Left ventricle myocardium superior (tissue), 1 donor: ENCODE data around the gene VAMP2. TPM values are rescaled to one million over a fixed set of nuclear protein-coding genes. Genes with fewer than 3 reads are reported as not detected.
"Not testable (repeated sequence)": the region's sequence is repeated elsewhere in the genome, so short reads cannot be mapped to it uniquely, and the experiment has no call there.

ENCODE experiments used
- ATAC-seq: fragments of 200-7000 bp; cut with Tn5 transposase; one replicate; pipeline ENCODE4 v1.9.1; 2020; ENCODE audit warnings: mild to moderate bottlenecking, moderate library complexity
- DNase-seq: peaks from one replicate; pipeline ENCODE4 v3.0.0-alpha.2; 2020
- intact Hi-C: fragments of 100-400 bp; cut with micrococcal nuclease; formaldehyde crosslinking; loops from one replicate; pipeline ENCODE4 v1.11.0; 2022
- total RNA-seq: library from RNA; stranded (reverse); fragmentation: NEBNext Ultra II Directional; extraction: Animal tissue kit (Norgen Biotek cat#: 25700); gene quantifications from one replicate; pipeline ENCODE4 v1.2.1, GENCODE V29; 2021
- donor health status: DM: no; HTN: yes; CAD: no; lungs with severe emphysema.

The VAMP2 gene
- total RNA-seq, 1 donor from 2014 or later, result 62.3 TPM

DNA sequence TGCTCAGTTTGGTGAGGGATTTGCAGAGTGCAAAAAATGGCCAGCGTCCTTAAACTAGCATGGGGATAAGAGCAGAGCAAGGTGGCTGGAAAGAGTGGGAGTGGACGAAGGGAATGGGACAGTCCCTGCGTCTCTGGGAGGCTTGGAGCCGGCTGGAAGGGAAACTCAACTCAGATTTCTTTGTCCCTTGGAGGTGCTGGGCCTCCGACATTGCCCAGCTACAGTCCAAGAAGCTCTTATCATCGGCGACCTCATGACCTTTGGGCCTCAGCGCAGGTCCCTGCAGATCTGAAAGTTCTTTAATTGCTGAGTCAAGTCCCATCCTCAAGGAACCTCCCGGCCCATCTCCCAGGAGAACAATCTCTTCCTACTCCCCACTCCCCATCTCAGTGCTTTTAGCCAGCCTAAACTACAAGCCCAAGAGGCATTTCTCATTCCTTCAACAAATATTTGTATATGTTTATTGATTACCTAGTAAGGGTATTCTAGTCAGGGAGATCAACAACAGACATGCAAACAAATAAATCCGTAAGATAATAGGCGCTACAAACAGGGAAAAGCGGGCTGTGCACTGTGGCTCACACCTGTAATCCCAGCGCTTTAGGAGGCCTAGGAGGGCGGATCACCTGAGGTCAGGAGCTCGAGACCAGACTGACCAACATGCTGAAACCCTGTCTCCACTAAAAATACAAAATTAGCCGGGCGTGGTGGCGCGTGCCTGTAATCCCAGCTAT, 14.4 kb upstream of the VAMP2 start:
- ATAC-seq, result no peak
- intact Hi-C loops, result no loop called here
- DNase-seq, result no peak

DNA sequence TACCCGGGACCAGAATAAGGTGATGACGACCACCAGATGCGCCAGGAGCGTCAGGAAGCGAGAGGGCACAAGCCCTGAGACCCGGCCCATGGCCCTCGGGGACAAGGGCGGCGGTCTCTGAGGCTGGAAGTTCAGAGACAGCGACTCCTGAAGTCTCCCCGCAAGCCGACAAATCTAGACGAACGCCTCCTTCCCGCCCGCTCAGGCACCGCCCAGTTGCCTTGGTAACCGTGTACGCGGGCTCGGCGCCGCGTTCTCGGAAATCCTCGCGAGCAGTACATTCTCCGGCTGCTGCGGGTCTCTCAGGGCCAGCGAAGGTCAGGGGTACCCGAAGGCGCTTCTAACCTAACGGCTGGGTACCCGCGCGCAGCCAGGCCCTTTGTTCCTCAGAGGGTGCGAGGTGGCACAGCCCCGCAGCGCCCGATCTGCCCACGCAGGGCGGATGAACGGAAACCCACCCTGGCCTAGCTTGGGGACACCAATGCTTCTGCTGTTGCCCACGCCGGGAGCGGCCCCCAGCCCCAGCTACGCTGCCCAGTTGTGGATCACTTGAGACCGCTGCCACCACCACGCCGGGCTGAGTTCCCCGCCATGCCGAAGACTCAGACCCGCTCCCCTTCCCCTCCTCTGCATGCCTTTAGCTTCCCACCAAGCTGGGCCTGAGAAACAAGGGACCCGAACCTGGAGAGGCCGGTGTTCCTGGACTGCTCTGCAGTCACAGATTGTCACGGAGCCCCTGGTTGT, 13.6 kb upstream of the VAMP2 start, which contains the start of gene TMEM107:
TSS of gene TMEM107 (minus strand) at position 184 of the 744 bp plus-strand sequence. CDS start at position 90, 94 bp downstream.
- ATAC-seq (peak; percentile 75), DNase-seq (peak; percentile 93)
- intact Hi-C loops, result no loop called here

DNA sequence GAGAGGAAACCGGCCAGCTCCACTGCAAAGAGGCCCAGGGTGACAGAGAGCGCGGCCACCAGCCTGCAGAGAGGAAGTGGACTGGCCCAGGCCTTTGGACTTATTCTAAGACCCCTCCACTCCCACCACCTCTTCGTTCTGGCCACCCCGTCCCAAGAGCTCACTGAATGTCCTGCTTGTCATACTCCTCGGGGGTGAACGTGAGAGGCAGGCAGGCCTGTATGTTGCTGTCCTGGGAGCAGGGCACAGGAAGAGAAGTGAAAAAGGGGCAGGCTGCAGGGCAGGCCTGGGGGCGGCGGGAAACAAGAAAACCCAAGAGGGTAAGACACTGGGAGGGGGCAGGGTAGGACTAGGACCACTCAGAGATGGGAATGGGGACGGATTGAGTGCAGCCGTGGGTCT, 13.0 kb upstream of the VAMP2 start:
- intact Hi-C loops, result no loop called here
- peak; percentile 4 for ATAC-seq
- DNase-seq, result no peak

DNA sequence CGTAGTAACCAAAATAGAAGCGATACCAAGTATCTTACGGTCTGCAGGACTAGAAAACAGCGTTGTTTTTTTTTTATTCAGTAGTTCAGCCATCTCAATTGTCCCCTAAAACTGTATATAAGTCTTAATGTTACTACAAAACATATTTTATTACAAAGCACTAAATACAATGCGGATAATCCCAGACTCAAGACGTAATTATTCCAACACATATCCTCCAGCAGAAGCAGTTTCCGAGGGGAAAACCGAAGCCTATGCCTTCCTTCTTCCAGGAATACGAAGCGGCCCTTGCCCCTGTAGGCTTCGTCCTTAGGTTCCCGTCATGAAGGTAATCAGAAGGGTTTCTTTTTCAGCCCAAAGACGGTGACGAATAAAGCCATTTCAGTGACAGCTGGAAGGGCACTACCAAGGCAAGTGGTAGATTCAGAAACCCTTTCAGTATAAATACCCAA, 11.1 kb upstream of the VAMP2 start:
- ATAC-seq, result no peak
- no peak for DNase-seq
- intact Hi-C loops, result no loop called here

DNA sequence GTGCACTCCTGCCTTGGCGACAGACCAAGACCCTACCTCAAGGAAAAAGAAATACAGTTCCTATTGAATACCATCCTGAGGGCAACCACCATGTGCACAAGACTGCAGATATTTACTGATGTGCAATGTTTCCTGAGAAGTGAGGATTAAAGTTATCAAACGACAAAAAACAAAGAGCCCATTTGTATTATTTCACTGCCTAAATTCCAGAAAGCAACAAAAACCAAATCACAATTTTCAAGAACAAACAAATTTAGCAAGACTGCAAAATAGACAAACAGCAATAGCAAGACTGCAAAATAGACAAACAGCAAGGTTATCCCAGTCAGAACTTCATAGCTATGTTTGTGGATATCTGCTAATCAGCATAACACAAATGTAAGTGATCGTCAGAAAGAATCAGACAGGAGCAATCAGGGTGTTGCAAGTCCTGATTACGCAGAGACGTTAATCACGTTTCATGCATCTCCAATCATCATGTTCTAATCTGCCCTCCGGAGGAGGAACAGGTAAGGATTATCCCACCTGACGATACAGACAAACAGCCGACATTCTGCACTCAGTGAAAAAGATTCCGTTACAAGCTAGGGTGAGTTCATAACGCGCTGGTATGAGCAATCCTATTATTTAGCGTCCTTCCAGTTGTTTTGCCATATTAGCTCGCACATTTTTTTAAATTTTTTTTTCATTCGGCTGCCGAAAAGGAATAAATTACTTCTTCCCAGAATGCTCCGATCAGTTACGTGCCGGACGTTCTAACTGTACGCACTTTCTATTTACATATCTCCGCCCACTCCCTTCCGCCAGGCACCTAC, 10.5 kb upstream of the VAMP2 start:
- ATAC-seq (peak; percentile 88), DNase-seq (peak; percentile 72)

DNA sequence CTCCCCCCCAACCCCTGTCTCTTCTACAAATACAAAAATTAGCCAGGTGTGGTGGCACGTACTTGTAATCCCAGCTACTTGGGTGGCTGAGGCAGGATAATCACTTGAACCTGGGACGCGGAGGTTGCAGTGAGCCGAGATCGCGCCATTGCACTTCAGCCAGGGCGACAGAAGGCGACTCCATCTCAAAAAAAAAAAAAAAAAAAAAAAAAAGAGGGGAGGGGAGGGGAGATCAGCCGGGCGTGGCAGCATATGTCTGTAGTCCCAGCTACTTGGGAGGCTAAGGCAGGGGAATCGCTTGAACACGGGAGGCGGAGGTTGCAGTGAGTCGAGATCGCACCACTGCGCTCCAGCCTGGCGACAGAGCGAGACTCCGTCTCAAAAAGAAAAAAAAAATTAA, 7.4 kb upstream of the VAMP2 start:
- ATAC-seq, DNase-seq, intact Hi-C loops: not testable (repeated sequence)

More for the DNA sequence above, 10.5 kb upstream of the VAMP2 start:
- intact Hi-C loops, result no loop called here

DNA sequence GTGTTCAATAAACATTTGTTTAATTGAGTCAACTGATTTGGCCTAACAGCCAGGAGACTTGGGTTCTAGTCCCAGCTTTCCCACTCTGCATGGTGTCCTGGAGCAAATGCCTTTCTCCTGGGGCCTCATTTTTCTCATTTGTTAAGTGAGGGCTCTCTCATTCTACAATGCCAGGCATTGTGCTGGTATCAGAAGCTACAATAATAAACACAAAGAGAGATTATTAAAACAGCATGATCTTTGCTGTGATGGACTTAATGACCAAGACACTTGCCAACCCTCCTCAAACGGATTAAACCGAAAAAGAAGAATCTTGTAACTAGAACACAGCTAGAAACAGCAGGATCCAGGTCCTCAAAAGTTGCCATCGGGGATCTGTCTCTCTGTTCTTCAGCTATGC, 4.8 kb upstream of the VAMP2 start:
- intact Hi-C loops, result no loop called here
- ATAC-seq (no peak), DNase-seq (no peak)

DNA sequence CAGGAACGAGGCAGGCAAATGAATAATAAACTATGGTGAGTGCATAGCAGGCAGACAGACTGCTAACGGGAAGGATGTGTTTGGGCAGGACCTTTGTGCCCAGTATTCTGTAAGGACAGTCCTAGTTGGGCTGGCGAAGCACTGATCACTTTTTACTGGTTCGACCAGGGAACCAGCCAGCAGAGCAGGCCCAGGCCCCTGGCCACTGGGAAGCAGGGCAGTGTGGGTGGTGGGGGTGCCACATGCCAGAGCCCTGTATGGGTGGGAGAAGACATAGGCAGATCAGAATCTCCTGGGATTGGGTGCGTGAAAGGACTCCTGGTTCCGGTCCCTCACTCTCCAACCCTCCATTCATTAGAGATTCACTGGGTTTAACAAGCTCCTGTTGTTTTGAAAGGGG, 4.0 kb upstream of the VAMP2 start:
- ATAC-seq, result no peak
- DNase-seq, result no peak
- intact Hi-C loops, result no loop called here

DNA sequence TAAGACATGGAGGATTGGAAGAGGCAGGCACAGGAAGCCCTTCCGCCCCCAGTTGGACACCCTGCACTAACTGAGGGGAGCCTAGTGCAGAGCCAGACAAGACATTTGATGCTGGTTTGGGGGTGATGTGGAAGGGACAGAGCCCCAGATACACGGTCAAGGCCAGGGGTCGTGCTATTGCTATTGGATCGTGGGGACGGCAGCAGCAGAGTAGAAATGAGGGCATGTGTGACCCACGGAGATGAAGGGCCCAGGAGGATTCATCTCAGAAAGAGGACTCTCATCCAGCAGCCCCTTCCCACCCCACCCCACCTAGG, 2.0 kb upstream of the VAMP2 start:
- ATAC-seq (no peak), DNase-seq (no peak)
- intact Hi-C loops, result no loop called here

DNA sequence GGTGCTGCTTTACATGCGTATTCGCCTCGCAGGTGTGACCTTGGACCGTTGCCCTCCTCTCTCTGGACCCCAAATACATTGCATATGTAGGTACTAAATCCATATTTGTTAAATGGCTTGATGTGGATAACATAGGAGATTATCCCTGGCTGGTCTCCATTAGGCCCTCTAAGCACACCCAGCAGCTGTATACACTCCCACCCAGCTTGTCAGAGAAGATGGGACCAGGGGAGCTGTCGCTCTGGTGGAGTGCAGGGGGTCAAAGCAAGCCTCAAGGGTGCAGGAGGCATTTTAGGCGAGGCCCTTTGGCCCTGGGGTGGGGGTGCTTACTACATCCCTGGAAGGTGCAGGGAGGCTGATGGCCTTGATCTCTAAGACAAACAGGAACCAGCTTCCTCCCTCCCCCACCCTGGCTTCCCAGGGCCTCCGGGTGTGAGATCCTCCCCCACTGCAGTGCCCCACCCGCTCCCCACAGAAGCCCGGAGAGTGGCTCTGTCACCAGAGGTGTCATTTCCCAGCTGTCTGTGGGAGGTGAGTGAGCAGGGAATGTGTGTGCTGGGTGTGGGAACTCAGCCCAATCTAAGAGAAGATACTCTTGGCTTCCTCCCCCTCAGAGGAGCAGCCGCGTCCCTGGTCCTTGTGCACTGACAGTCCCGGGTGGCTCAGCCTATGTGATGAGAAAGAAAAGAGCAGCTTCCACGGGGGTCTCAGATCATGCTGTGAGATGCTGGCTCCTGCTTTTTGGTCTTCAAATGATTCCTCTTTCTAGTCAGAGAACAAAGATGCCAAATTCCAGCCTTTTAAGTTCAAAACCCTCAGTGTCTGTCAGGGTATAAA, 1.4 kb upstream of the VAMP2 start:
- DNase-seq (peak; percentile 87), ATAC-seq (peak; percentile 85)
- intact Hi-C loops, result no loop called here

DNA sequence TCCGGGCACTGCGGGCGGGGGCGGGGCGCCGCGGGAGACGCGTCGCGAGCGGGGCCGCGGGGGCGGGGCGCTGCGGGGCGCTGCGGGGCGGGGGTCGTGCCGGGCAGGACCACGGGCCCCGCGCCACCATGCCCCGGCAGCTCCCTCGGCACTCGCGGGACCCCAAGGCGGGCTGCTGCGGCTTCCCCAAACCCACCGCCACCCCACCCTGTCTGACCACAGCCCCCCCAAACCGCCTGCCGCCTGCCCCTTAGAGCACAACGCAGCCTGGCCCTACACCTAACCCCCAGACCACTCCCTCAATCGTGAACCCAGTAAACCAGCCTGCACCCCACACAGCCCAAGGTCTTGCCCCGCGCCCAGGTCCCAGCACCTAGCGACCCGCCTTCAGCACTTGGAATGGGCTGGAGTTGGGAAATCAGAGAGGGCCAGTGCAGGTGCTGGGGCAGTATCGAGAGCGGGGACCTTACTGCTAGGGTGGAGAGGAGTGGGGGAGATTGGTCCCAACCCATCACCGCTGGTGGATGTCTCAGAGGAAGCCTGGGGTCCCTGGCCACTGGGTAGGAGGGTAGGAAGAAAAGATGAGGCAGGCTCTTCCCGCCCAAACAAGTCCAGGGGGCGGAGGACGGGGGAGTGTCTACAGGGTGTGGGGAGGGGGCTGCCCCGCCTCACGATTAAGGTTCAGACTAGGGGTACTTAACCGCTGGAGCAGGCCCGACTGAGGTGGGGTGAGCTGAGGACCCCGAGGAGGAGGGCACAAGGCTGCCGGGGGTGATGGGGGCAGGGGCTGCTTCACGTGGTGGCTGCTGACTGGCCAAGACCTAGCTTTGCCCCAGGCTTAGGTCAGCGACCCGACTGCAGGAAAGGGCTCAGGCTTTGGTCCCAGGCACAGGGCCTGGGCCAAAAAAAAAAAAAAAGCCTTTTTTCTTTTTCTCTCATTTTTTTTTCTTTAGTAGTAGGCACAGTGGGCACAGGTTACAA, 539 bp upstream of the VAMP2 start:
- DNase-seq, result no peak
- intact Hi-C loops, result no loop called here

DNA sequence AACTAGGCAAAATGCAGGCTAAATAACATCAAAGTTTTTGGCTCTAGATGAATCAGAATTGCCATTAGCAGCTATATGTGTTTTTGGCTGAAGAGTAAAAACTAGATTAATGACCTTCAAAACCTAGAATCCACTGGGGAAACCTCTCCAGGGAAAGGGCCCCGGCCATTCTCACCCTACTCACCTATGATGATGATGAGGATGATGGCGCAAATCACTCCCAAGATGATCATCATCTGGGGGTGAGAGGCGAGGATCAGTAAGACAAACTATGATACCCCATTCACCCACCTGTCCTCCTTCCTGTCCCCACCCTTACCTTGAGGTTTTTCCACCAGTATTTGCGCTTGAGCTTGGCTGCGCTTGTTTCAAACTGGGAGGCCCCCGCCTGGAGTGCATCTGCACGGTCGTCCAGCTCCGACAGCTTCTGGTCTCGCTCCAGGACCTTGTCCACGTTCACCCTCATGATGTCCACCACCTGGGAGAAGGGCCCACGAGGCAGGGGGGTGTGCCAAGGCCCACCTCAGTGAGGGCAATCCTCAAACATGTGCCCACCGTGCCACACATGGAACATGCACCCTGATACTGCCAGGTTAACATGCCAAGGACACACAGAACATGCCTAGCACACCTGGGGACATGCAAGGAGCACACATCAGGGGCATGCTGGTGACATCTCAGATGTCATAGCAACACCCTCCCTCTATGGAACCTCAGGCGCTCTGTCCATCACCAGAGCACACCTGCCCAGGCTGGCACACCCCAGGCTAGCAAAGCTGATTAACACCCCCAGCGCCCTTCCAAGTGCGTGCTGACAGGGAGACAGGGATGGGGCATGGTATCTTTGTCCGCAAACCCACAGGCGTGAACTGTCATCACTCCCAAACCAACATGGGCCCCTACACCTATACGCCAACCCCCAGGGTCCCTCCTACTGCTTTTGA, 1.2 kb downstream of the VAMP2 start:
- intact Hi-C loops, result no loop called here
- DNase-seq, result no peak
- ATAC-seq, result no peak

More for the DNA sequence above, 539 bp upstream of the VAMP2 start:
- peak; percentile 8 for ATAC-seq

DNA sequence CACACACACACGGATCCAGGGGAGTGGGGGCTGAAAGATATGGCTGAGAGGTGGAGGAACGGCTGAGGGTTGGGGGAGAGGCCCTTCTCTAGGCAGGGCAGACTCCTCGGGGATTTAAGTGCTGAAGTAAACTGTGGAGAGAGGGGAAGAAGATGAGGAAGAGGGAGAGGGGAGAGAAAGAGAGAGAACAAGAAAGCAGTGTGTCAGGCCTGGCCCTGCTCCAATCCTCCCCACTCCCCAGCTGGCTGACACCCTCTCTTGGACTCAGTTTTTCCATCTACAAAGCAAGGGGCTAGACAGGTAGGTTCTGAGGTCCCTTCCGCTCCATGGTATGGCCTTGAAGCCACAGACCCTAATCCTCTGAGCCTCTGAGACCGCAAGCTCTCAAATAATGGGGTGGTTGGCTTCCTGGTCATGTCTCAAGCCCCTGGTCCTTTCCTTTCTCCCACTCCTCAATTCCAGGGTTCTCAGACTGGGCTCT, 2.0 kb downstream of the VAMP2 start:
- DNase-seq (peak; percentile 27), ATAC-seq (no peak)
- intact Hi-C loops, result no loop called here

DNA sequence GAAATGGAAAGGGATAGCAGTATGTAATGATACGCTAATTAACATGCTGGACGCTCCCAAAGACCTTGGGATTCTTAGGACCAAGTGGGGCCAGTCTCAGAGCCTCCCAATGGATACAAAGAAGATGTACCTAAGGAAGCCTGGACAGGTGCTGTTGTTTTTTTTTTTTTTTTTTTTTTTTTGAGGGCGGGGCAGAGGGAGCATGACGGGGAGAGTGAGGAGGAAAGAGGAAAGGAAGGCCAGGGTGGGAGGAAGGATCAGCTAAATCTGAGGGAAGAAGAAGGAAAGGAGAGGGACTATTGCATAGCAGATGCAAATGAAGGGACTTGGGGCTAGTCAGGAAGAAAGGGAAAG, 2.5 kb downstream of the VAMP2 start:
- DNase-seq, result no peak
- no peak for ATAC-seq
- intact Hi-C loops, result no loop called here

DNA sequence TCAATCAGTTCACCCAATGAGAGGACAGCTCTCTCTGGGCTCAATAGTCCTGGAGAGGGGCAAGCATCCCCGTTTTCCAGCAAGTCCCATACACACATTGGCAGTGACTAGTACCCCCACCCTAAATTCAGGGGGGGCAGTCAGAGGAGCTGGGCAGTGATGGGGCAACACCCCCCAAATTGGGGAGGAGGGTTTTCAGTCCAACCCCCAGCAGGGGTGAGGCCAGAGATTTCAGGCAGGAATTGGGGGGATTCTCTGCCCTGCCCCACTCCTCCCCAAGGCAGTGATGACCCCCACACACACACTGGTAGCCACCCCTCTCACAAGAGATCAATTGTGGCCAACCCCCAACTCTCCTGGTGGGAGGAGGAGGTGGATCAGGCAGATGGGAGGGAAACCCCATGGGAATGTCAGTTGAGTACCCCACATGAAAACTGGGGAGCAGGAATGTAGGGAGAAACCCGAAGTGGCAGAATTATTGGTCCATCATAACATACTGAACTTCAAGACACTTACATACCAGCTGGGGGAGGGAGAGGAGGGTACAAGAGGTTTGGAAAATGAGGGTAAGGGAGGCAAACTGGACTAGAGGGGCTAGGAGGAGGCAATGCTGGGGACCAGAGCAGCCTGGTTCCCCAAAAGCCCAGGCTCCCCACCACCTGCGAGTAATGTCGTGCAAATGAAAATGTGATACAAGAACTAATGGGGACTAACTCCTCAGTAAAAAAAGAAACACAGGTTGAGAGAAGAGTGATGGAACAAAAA, 3.1 kb downstream of the VAMP2 start:
- peak; percentile 13 for DNase-seq
- ATAC-seq, result no peak
- intact Hi-C loops, result no loop called here

DNA sequence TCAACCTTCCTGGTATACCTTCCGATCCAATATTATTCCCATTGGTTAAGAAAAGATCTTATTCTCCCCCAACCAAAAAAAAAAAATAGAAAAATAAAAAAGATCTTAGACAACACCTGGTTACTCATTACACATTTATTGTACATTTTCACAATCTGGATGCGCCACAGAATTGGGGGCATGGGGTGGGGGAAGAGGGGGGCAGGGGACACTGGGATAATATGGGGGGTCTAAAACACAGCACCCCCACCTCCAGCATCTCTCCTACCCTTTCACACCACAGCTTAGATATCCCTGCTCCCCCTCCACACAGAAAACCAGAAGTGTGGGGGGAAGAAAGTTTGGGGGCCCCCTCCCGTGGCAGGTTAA, 3.7 kb downstream of the VAMP2 start:
- intact Hi-C loops, result no loop called here
- DNase-seq (no peak), ATAC-seq (no peak)
